Measurements from ENCODE around the gene ERVH48-1.
"Not testable (repeated sequence)": the region's sequence is repeated elsewhere in the genome, so short reads cannot be mapped to it uniquely, and the experiment has no call there.

The ERVH48-1 gene

GRCh38 chr21:42925114-42925926 lies at the start of gene ERVH48-1:
Gene ERVH48-1 (minus strand): TSS chr21:42925630. CDS start chr21:42919006, 6,624 bp downstream.
- no peak for DNase-seq (ENCODE audit: low read depth)

- peak; percentile 97 for DNase-seq (ENCODE audit: low read depth)
Observed at GRCh38 chr21:42973991-42974831, 48.8 kb upstream of the ERVH48-1 start, which contains the start of gene PKNOX1. Gene PKNOX1 (plus strand): TSS chr21:42974562. CDS start chr21:43004382, 29,820 bp downstream.

GRCh38 chr21:42973309-42973990 lies 48.0 kb upstream of the ERVH48-1 start:
- DNase-seq (ENCODE audit: low read depth), result no peak

GRCh38 chr21:42971897-42972275 lies 46.5 kb upstream of the ERVH48-1 start:
- DNase-seq (ENCODE audit: low read depth), result no peak

GRCh38 chr21:42970946-42971653 lies 45.7 kb upstream of the ERVH48-1 start:
- DNase-seq (ENCODE audit: low read depth), result no peak

- peak; percentile 67 for DNase-seq (ENCODE audit: low read depth)
Observed at GRCh38 chr21:42969193-42969600, 43.8 kb upstream of the ERVH48-1 start.

GRCh38 chr21:42967616-42968015 lies 42.2 kb upstream of the ERVH48-1 start:
- not testable (repeated sequence) for DNase-seq (ENCODE audit: low read depth)

- no peak for DNase-seq (ENCODE audit: low read depth)
Observed at GRCh38 chr21:42965211-42965560, 39.8 kb upstream of the ERVH48-1 start.

- DNase-seq (ENCODE audit: low read depth), result no peak
Observed at GRCh38 chr21:42964546-42965210, 39.2 kb upstream of the ERVH48-1 start.

GRCh38 chr21:42964086-42964485 lies 38.7 kb upstream of the ERVH48-1 start:
- DNase-seq (ENCODE audit: low read depth), result no peak

- DNase-seq (ENCODE audit: low read depth), result peak; percentile 29
Observed at GRCh38 chr21:42962380-42963007, 37.1 kb upstream of the ERVH48-1 start.

GRCh38 chr21:42959728-42960127 lies 34.3 kb upstream of the ERVH48-1 start:
- DNase-seq (ENCODE audit: low read depth), result no peak

GRCh38 chr21:42958122-42958521 lies 32.7 kb upstream of the ERVH48-1 start:
- peak; percentile 26 for DNase-seq (ENCODE audit: low read depth)

GRCh38 chr21:42956824-42957630 lies 31.6 kb upstream of the ERVH48-1 start:
- no peak for DNase-seq (ENCODE audit: low read depth)

- DNase-seq (ENCODE audit: low read depth), result not testable (repeated sequence)
Observed at GRCh38 chr21:42951193-42951592, 25.8 kb upstream of the ERVH48-1 start.

GRCh38 chr21:42949094-42949755 lies 23.8 kb upstream of the ERVH48-1 start:
- DNase-seq (ENCODE audit: low read depth), result not testable (repeated sequence)

- DNase-seq (ENCODE audit: low read depth), result no peak
Observed at GRCh38 chr21:42942244-42942643, 16.8 kb upstream of the ERVH48-1 start.

GRCh38 chr21:42941696-42942085 lies 16.3 kb upstream of the ERVH48-1 start:
- no peak for DNase-seq (ENCODE audit: low read depth)
